ENCODE data around the gene CDK2AP2.

DNA sequence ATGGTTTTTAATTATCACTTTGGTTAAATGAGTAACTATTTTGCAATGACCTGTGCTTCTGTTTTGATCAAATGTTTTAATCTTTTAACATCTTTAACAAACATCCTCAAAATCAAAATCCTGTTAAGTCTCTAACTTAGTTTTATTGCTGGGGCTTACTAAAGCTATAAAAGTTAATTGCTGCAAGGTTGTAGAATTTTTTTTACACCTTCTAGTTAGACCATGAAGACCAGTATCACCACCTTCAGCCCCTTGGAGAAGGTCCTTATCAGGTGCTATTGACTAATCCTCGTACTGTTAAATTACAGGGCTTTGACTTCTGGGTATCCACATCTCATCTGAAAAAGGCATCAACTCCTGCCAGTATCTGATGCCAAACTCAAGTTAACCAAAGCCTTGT lies 27.6 kb upstream of the CDK2AP2 start:
- TF ChIP-seq, protein P1, sequence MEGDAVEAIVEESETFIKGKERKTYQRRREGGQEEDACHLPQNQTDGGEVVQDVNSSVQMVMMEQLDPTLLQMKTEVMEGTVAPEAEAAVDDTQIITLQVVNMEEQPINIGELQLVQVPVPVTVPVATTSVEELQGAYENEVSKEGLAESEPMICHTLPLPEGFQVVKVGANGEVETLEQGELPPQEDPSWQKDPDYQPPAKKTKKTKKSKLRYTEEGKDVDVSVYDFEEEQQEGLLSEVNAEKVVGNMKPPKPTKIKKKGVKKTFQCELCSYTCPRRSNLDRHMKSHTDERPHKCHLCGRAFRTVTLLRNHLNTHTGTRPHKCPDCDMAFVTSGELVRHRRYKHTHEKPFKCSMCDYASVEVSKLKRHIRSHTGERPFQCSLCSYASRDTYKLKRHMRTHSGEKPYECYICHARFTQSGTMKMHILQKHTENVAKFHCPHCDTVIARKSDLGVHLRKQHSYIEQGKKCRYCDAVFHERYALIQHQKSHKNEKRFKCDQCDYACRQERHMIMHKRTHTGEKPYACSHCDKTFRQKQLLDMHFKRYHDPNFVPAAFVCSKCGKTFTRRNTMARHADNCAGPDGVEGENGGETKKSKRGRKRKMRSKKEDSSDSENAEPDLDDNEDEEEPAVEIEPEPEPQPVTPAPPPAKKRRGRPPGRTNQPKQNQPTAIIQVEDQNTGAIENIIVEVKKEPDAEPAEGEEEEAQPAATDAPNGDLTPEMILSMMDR (IDR thresholded peaks at IDR 0.05; ENCODE audit: low read depth, low read length, poor library complexity, severe bottlenecking) = no peak
- TF ChIP-seq EZH2phosphoT487 (IDR thresholded peaks at IDR 0.05; ENCODE audit: borderline replicate concordance, low read length) = no peak
